Measurements from ENCODE around the gene WFDC1.

Gene WFDC1

GRCh38 chr16:84302111-84302954 lies 7.7 kb downstream of the WFDC1 start:
- TF ChIP-seq, protein P1, sequence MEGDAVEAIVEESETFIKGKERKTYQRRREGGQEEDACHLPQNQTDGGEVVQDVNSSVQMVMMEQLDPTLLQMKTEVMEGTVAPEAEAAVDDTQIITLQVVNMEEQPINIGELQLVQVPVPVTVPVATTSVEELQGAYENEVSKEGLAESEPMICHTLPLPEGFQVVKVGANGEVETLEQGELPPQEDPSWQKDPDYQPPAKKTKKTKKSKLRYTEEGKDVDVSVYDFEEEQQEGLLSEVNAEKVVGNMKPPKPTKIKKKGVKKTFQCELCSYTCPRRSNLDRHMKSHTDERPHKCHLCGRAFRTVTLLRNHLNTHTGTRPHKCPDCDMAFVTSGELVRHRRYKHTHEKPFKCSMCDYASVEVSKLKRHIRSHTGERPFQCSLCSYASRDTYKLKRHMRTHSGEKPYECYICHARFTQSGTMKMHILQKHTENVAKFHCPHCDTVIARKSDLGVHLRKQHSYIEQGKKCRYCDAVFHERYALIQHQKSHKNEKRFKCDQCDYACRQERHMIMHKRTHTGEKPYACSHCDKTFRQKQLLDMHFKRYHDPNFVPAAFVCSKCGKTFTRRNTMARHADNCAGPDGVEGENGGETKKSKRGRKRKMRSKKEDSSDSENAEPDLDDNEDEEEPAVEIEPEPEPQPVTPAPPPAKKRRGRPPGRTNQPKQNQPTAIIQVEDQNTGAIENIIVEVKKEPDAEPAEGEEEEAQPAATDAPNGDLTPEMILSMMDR (IDR thresholded peaks at IDR 0.05; ENCODE audit: insufficient read depth, missing control alignments) = no peak
- FAIRE-seq (no peak), DNase-seq (ENCODE audit: insufficient read length, low spot score) (no peak)

- DNase-seq (ENCODE audit: insufficient read length, low spot score) (no peak), FAIRE-seq (no peak)
- TF ChIP-seq, protein P1 (IDR thresholded peaks at IDR 0.05; ENCODE audit: insufficient read depth, missing control alignments) = no peak
These were observed 8.3 kb downstream of the WFDC1 start for GRCh38 chr16:84303023-84303422.

GRCh38 chr16:84303516-84303915 lies 8.8 kb downstream of the WFDC1 start:
- DNase-seq (ENCODE audit: insufficient read length, low spot score) (no peak), FAIRE-seq (no peak)
- TF ChIP-seq, protein P1 (IDR thresholded peaks at IDR 0.05; ENCODE audit: insufficient read depth, missing control alignments) = no peak

- FAIRE-seq (no peak), DNase-seq (ENCODE audit: insufficient read length, low spot score) (no peak)
- TF ChIP-seq, protein P1 (IDR thresholded peaks at IDR 0.05; ENCODE audit: insufficient read depth, missing control alignments) = no peak
These were observed 11.9 kb downstream of the WFDC1 start for GRCh38 chr16:84306564-84306963.

- peak; percentile 69 for FAIRE-seq
- TF ChIP-seq, protein P1 (IDR thresholded peaks at IDR 0.05; ENCODE audit: insufficient read depth, missing control alignments) = no peak
- DNase-seq (ENCODE audit: insufficient read length, low spot score) = no peak
These were observed 12.7 kb downstream of the WFDC1 start for GRCh38 chr16:84307209-84307954.

GRCh38 chr16:84308120-84308519 lies 13.4 kb downstream of the WFDC1 start:
- no peak for FAIRE-seq
- TF ChIP-seq, protein P1 (IDR thresholded peaks at IDR 0.05; ENCODE audit: insufficient read depth, missing control alignments) = peak; percentile 84
- DNase-seq (ENCODE audit: insufficient read length, low spot score) = no peak

All from D721Med (cell line).